ENCODE data around the gene WDR20.

GRCh38 chr14:102252834-102253801, 113.4 kb downstream of the WDR20 start:
- no peak for TF ChIP-seq CTCF (IDR thresholded peaks at IDR 0.05)
- TF ChIP-seq EZH2 (IDR thresholded peaks at IDR 0.05; ENCODE audit: borderline replicate concordance, insufficient read depth, low read depth, low read length, poor library complexity, severe bottlenecking) = no peak
